ENCODE measurements around the gene SETDB2. TPM values are rescaled to one million over a fixed set of nuclear protein-coding genes. Genes with fewer than 3 reads are reported as not detected.

The SETDB2 gene
- total and polyA plus RNA-seq, 2 of the 13 experiments (the other 11 are each of a cell fraction or from before 2014, with no cell fraction given): 8.1 to 8.7 TPM

DNA sequence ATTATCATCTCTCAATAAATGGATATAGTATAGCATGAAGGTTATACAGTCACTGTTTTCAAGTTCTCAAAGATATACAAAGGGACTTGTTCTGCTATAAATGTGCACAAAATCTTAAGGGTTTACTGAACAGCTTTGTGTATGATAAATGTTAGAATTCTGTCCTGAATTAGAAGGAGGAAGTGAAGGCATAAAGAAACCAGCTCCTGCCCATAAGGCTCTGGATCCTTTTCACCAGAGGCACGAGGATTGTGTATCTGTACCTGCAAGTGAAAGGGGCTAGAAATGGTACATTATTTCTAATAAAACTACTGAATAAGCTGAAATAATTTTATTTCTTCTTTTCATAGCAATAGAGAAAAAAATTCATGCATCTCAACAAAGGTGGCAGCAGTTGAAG lies 84.1 kb downstream of the SETDB2 start:
- no peak for FAIRE-seq

More for the DNA sequence above, 84.1 kb downstream of the SETDB2 start:
- no peaks in the 10 kb centered on the region for H3K27me3 ChIP-seq (ENCODE audit: control insufficient read depth in 1 of 2, insufficient read depth in 2 of 2, low read length in 2 of 2)
- DNase-seq (ENCODE audit: low spot score): no peak
- no peaks in the 10 kb centered on the region for H3K9me3 ChIP-seq (ENCODE audit: low read length)
- no peak overlapping the region for H2AFZ ChIP-seq (ENCODE audit: low read length)
- ChIA-PET CTCF (ENCODE audit: low intra/inter-chr PET ratio, low total read pairs) (no interaction called here), POLR2A (no interaction called here)
- no peak for ATAC-seq
- no peaks in the 10 kb centered on the region for H3K79me2 ChIP-seq (ENCODE audit: insufficient read depth, low read length)
- H3K4me1 ChIP-seq (ENCODE audit: insufficient read depth, low read length): no peaks in the 10 kb centered on the region
- intact Hi-C loops (cut with micrococcal nuclease; ENCODE audit: unreplicated experiment) (no loop called here), in situ Hi-C loops (cut with HindIII; ENCODE audit: extremely low pct_ligation_motif_present, low pct_unique_long_range_greater_than_20kb) (no loop called here)
- H3K9ac ChIP-seq (ENCODE audit: insufficient read depth, low read depth, low read length): no peak overlapping the region
- WGBS (ENCODE audit: low lambda C conversion rate): 90% methylated on average over 1 of the region's 1 CpG
- H3K27ac ChIP-seq (ENCODE audit: extremely low read length, insufficient read depth, low read length): no peak overlapping the region
- BruUV-seq (replicated peaks): no TSS peak
- no peaks in the 10 kb centered on the region for H4K20me1 ChIP-seq (ENCODE audit: insufficient read depth, low read length)
- TF ChIP-seq SATB2 (CRISPR knock-in tag; IDR thresholded peaks at IDR 0.05) (no peak), ZSCAN29 (CRISPR knock-in tag; conservative IDR thresholded peaks at IDR 0.05) (no peak), ARID5B (CRISPR knock-in tag; IDR thresholded peaks at IDR 0.05) (no peak), ARHGAP35 (CRISPR knock-in tag; IDR thresholded peaks at IDR 0.05; ENCODE audit: borderline replicate concordance) (no peak), ZBTB2 (CRISPR knock-in tag; IDR thresholded peaks at IDR 0.05; ENCODE audit: low read depth) (no peak), SIN3B (IDR thresholded peaks at IDR 0.05; ENCODE audit: low read length) (no peak)
- TF ChIP-seq, protein P1, sequence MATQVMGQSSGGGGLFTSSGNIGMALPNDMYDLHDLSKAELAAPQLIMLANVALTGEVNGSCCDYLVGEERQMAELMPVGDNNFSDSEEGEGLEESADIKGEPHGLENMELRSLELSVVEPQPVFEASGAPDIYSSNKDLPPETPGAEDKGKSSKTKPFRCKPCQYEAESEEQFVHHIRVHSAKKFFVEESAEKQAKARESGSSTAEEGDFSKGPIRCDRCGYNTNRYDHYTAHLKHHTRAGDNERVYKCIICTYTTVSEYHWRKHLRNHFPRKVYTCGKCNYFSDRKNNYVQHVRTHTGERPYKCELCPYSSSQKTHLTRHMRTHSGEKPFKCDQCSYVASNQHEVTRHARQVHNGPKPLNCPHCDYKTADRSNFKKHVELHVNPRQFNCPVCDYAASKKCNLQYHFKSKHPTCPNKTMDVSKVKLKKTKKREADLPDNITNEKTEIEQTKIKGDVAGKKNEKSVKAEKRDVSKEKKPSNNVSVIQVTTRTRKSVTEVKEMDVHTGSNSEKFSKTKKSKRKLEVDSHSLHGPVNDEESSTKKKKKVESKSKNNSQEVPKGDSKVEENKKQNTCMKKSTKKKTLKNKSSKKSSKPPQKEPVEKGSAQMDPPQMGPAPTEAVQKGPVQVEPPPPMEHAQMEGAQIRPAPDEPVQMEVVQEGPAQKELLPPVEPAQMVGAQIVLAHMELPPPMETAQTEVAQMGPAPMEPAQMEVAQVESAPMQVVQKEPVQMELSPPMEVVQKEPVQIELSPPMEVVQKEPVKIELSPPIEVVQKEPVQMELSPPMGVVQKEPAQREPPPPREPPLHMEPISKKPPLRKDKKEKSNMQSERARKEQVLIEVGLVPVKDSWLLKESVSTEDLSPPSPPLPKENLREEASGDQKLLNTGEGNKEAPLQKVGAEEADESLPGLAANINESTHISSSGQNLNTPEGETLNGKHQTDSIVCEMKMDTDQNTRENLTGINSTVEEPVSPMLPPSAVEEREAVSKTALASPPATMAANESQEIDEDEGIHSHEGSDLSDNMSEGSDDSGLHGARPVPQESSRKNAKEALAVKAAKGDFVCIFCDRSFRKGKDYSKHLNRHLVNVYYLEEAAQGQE (IDR thresholded peaks at IDR 0.05; ENCODE audit: borderline replicate concordance in 1 of 2, low read depth in 1 of 2, low read length in 2 of 2): no peak
- TF ChIP-seq, protein P2, sequence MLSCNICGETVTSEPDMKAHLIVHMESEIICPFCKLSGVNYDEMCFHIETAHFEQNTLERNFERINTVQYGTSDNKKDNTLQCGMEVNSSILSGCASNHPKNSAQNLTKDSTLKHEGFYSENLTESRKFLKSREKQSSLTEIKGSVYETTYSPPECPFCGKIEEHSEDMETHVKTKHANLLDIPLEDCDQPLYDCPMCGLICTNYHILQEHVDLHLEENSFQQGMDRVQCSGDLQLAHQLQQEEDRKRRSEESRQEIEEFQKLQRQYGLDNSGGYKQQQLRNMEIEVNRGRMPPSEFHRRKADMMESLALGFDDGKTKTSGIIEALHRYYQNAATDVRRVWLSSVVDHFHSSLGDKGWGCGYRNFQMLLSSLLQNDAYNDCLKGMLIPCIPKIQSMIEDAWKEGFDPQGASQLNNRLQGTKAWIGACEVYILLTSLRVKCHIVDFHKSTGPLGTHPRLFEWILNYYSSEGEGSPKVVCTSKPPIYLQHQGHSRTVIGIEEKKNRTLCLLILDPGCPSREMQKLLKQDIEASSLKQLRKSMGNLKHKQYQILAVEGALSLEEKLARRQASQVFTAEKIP (CRISPR knock-in tag; IDR thresholded peaks at IDR 0.05; ENCODE audit: borderline replicate concordance): no peak
- H3K4me3 ChIP-seq (replicated peaks in 1 of 3; ENCODE audit: insufficient read depth in 1 of 3, low read depth in 2 of 3, low read length in 3 of 3): no peak overlapping the region
- H3K36me3 ChIP-seq (replicated peaks in 1 of 2; ENCODE audit: control insufficient read depth in 1 of 2, insufficient read depth in 2 of 2, low read length in 2 of 2): peaks cover 0 to 10% of the 10 kb centered on the region in 2 experiments; a peak in 3 of 5 replicates
- no peak overlapping the region for H3K4me2 ChIP-seq (ENCODE audit: low read depth, low read length)
